Renal cortical epithelial cell (primary cell): Measurements from ENCODE around the gene DUS2. TPM values are rescaled to one million over a fixed set of nuclear protein-coding genes. Genes with fewer than 3 reads are reported as not detected.
"Not testable (repeated sequence)": the region's sequence is repeated elsewhere in the genome, so short reads cannot be mapped to it uniquely, and the experiment has no call there.

Source experiments
- DNase-seq: peaks from one replicate; pipeline ENCODE4 v3.0.0-alpha.2; 2011; ENCODE audit warnings: low read depth
- total RNA-seq: library from RNA; depleted of rRNA; stranded (reverse); fragments of >200 nt; gene quantifications from 2 replicates; pipeline ENCODE4 v1.2.3, GENCODE V29; 2014

The DUS2 gene
- total RNA-seq, 1 donor from 2014 or later, result 19.0 TPM

GRCh38 chr16:67998779-67999688 lies 24.1 kb upstream of the DUS2 start, which contains the start of gene DPEP2:
Gene DPEP2, minus strand, starts transcription at chr16:67999484. Its CDS starts 6,272 bp downstream, at chr16:67993212.
- DNase-seq, result not testable (repeated sequence)

GRCh38 chr16:67999985-68000384 lies 23.1 kb upstream of the DUS2 start:
- DNase-seq, result no peak

GRCh38 chr16:68000450-68000849 lies 22.6 kb upstream of the DUS2 start:
- DNase-seq, result no peak

GRCh38 chr16:68003031-68003430 lies 20.1 kb upstream of the DUS2 start:
- no peak for DNase-seq

DNA sequence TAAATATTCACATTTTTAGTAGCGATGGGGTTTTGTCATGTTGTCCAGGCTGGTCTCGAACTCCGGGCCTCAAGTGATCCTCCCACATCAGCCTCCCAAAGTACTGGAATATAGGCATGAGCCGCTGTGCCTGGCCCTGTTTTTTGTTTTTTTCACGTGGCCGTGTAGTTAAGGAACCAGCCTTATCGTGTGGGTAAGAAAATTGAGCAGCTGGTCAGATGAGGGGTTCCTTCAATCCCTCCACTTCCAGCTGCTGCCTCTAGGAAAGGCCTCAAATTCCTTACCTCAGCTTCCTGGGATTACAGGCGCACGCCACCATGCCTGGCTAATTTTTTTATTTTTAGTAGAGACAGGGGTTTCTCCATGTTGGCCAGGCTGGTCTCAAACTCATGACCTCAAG lies 17.9 kb upstream of the DUS2 start:
- DNase-seq, result no peak

DNA sequence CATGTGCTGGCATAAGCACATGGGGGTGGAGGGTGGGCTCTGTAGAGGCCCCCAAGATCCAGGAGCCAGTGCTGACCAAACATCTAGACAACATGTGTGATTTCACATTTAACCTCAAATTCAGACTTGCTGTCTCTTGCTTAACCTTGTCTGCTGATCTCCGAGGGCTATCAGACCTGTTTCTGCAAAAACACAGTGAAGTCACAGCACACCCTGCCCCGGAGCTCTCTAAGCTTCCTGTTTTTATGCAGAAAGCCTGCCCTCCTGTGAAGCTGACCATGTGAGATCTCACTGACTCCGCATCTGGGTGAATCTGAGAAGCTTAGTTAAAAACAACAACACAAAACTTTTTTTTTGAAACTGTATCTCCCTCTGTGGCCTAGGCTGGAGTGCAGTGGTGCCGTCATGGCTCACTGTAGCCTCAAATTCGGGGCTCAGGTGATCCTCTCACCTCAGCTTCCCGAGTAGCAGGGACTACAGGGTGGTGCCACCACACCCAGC lies 17.2 kb upstream of the DUS2 start:
- peak; percentile 35 for DNase-seq

GRCh38 chr16:68009157-68009735 lies 13.8 kb upstream of the DUS2 start:
- no peak for DNase-seq

DNA sequence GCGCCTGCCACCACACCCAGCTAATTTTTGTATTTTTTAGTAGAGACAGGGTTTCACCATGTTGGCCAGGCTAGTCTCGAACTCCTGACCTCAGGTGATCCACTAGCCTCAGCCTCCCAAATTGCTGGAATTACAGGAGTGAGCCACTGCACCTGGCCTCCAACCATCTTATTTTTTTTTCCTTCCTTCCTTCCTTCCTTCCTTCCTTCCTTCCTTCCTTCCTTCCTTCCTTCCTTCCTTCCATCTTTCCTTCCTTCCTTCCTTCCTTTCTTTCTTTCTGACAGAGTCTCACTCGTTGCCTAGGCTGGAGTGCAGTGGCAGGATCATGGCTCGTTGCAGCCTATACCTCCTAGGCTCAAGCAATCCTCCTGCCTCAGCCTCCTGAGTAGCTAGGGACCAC lies 13.2 kb upstream of the DUS2 start:
- not testable (repeated sequence) for DNase-seq

GRCh38 chr16:68013440-68013839 lies 9.6 kb upstream of the DUS2 start:
- DNase-seq, result peak; percentile 48

- no peak for DNase-seq
These were observed 7.4 kb upstream of the DUS2 start, which contains the start of gene DPEP2NB for GRCh38 chr16:68015681-68016080. Gene DPEP2NB, minus strand, starts transcription at chr16:68015911. Its CDS starts 141 bp downstream, at chr16:68015770.

DNA sequence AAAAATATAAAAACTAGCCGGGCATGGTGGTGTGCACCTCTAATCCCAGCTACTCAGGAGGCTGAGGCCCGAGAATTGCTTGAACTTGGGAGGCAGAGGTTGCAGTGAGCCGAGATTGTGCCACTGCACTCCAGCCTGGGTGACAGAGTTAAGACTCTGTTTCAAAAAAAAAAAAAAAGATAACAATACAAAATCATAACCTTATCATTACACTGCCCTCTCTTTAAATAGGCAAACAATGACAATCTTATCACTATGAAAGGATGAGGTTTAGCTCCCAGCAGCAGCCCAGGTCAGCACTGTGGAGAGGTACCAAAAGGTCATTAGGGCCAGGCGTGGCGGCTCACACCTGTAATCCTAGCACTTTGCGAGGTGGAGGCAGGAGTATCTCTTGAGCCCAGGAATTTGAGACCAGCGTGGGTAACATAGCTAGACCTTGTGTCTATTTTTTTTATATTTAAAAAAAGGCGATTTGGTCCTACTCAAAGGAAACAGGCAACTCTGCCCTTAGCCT lies 3.9 kb upstream of the DUS2 start:
- DNase-seq, result no peak

DNA sequence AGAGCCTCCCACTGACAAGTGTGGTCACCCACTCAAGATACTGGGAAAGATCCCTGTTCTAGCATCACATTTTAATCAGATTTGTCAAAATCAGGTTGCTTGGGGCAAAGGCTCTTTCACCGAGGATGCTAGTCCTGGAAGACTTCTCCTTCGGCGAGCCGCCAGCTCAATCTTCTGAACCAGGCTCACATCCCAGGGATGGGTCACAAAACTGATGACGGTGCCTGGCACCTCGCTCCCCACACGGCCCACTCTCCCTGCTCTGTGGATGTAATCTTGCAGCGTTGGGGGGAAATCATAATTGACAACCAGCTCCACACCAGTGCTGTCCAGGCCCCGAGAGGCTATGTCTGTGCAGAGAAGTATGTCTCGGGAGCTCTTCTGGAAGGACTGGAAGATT lies 1.6 kb upstream of the DUS2 start:
- no peak for DNase-seq

- no peak for DNase-seq
These were observed 781 bp upstream of the DUS2 start for GRCh38 chr16:68022278-68022727.

- DNase-seq, result no peak
These were observed 5.9 kb downstream of the DUS2 start for GRCh38 chr16:68028996-68029395.

- DNase-seq, result peak; percentile 23
These were observed 7.0 kb downstream of the DUS2 start for GRCh38 chr16:68030108-68030507.

- peak; percentile 66 for DNase-seq
These were observed 8.9 kb downstream of the DUS2 start for GRCh38 chr16:68031951-68032350.

GRCh38 chr16:68033101-68033500 lies 10.0 kb downstream of the DUS2 start:
- no peak for DNase-seq

GRCh38 chr16:68035227-68035626 lies 12.1 kb downstream of the DUS2 start:
- no peak for DNase-seq

GRCh38 chr16:68037841-68038597 lies 14.9 kb downstream of the DUS2 start:
- no peak for DNase-seq

GRCh38 chr16:68040506-68041288 lies 17.6 kb downstream of the DUS2 start:
- DNase-seq, result peak; percentile 34

GRCh38 chr16:68041783-68042182 lies 18.7 kb downstream of the DUS2 start:
- DNase-seq, result no peak
